Kidney tubule cell (primary cell): ENCODE data around the gene DAND5.

ENCODE experiments used
- DNase-seq: peaks from one replicate; pipeline ENCODE4 v3.0.0-alpha.2; 2018; ENCODE audit warnings: low spot score

DAND5 gene

DNA sequence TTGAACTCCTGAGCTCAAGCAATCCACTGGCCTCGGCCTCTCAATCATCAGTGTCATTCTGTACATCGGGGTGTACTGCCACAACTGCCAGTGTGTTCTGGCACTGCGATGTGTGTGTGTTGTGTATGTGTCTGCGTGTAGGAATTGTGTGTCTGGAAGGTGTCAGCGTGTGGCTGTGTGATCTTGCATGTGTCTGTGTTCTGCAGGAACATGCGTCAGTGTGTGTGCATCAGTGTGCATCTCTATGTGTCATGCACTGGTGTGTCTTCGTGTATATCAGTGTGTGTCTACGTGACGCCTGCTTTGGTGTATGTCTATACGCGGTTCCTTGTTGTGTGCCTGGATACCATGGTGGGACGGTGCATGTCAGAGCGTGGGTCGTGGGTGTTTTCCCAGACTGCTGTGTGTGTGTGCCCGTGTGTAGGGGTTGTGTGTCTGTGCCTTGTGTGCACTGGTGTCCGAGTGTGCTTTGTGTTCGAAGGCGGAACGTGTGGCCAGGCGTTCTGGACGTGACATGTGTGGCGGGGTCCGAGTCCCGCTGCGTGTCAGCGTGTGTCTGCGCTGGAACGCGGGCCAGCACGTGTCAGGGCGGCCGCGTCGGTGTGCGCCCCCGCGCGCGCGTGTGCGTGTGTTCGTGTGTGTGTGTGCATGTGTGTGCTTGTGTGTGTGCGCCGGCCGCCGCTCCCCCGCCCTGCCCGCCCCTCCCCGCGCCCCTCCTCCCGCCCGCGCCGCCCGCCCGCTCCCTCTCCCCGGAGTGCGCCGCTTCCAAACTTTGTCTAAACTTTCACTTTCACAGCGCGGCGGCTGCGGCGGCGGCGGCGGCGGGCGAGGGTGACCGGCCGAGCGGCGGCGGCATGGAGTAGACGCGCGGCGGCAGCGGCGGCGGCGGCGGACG lies 25.6 kb downstream of the DAND5 start, which contains the start of gene NFIX:
Gene NFIX, plus strand, starts transcription at position 775 of the 895 bp plus-strand sequence. CDS start 363 bp downstream, outside the sequence.
- peak; percentile 70 for DNase-seq

DNA sequence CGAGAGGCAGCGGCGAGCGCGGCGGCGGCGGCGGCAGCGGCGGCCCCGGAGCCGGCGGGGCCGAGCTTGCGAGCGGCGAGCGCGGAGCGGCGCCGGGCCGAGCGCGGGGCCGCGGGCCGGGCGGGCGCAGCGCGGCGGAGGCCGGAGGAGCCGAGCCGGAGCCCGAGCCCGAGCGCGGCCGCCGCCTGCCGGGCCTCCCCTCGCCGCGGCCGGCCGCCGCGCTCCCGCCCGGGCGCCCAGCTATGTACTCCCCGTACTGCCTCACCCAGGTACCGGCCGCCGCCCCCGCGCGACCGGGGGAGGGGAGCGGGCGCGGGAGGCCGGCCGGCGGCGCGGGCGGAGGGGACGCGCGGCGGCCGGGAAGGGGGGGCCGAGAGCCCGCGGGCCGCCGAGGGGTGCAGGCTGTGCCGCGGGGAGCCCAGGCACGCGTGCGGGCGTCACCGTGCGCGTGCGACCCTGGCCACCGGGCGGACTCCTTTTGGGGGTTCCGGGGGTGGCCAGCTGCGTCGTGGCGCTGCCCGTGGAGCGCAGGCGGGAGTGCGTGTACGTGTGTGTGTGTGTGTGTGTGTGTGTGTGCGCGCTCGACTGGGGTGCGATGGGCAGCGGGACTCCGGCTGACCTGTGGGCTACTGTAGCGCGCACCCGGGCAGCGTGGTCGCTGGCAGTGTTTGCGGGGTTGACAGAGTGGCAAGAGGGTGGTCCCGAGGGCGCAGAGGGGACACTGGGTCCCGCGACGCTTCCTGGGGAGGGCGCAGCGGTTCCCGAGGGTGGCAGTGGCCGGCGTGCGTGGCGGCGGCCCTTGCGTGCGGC lies 26.4 kb downstream of the DAND5 start:
- DNase-seq, result peak; percentile 42

DNA sequence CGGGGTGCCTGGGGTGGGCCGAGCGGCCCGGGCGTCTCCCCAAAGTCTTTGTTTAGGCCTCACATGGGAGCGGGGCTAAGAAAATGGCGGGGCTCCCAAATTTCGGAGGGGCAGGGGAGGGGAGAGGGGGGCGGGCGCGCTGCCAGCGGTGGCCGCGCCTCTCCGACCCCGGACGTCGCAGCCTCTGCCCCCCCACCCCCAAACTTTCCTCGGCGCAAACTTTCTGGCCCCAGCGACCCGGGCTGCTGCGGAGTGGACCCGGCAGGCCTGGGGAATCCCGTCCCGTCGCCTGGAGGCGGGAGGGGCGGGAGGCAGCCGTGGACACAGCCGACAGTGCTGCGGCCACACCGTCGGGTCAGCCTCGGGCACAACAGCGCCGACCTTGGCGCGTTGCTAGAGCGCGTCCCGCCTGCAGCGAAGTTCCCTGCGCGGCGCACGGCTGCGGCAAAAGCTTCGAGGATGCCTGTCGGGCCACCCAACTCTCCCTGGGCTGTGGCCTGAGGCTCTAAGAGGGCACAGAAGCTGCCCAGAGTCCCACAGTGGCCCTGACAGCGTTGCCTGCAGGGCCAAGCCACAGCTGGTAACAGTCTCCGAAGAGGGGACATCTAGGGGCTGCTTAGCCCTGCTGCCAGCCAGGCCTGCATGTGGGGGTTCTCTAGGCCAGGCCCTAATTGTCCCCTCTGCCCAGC lies 27.2 kb downstream of the DAND5 start:
- peak; percentile 26 for DNase-seq

DNA sequence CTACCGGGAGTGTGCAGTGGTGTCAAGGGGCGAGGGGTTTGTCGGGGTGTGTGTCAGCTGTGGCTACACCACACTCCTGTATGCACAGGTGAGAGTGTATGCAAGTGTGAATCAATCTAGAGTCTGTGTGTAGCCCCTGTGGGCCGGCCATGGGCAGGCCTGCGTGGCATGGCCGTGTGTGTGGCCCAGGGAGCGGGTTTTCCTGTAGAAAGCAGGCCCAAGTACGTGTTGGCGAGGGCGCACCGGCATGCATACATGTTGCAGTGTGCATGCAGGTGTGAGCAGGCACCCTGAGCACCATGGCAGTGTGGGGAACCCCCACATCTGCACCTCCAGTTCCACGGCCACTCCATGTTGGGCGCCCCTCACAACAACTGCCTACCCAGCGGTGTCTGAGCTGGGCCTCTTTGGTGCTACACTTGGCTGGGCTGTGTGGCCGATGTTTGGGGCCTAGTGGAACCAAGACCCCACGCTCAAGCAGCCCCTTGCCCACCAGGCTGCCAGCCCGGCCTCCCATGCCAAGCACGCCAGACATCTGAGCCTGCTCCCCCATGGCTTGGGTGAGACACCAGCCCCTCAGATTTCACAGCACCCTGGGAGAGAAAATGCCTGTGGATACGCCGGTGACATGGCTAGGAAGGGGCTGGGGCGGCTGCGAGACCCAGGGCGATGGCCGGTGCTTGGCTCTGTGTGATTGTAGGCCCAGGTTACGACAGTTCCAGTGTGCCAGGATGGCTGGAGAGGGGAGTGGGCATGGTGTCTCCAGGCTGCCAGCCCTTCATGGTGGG lies 28.0 kb downstream of the DAND5 start:
- no peak for DNase-seq

DNA sequence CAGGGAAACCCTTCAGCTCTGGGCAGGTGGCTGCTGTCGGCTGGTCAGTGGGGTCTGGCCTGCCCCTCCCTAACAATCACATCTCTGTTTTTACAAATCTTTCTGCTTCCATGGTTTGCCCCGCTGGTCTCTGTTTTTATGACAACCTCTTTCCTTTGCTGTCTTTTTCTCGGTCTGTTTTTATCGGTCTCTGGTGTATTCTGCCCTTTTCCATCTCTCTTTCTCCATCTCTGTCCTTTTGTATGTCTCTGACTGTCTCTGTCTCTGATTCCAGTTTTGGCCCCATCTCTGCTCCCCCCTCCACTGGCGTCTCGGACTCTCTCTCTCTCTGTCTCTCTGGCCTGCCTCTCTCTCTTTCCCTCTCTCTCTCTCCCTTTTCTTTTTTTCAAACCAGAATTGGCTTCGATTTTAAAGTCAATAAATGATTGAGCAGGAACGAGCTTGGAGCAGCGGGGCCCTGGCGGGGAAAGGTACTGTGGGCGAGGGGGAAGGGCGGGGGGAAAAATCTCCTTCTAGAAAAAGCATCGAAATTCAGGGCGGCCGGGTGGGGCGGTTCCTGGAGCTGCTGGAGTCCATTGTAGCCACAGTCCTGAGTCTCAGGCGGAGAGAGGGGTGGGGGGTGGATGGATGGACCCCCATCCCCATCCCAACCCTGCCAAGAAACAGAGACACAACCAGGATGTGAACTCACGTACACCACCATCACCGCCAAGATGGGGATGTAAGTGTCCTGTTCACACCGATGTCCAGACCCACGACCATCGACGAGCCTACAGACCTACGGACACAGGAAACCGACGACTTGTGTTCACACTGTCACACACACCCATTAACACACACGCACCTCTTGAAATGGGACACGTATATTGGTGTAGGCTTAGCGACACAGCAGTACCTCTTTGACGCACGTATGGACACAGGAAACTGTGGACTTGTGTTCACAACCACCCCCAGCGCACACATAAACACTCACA lies 28.9 kb downstream of the DAND5 start:
- DNase-seq, result no peak

DNA sequence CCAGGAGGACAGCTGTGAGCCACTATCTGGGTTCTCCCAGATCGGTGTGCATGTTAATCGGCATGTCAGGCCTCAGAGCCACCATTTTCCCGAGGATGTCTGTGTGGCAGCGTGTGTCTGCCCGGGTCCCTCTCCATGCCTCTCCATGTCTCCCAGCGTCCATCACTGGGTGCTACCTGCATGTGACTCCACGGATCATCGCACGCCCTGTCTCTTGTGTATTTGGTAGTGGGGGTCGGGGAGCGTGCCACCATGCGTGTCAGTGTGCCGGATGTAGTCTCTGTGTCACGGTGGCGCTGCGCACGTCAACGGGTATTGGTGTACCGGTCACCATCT lies 31.8 kb downstream of the DAND5 start:
- no peak for DNase-seq

DNA sequence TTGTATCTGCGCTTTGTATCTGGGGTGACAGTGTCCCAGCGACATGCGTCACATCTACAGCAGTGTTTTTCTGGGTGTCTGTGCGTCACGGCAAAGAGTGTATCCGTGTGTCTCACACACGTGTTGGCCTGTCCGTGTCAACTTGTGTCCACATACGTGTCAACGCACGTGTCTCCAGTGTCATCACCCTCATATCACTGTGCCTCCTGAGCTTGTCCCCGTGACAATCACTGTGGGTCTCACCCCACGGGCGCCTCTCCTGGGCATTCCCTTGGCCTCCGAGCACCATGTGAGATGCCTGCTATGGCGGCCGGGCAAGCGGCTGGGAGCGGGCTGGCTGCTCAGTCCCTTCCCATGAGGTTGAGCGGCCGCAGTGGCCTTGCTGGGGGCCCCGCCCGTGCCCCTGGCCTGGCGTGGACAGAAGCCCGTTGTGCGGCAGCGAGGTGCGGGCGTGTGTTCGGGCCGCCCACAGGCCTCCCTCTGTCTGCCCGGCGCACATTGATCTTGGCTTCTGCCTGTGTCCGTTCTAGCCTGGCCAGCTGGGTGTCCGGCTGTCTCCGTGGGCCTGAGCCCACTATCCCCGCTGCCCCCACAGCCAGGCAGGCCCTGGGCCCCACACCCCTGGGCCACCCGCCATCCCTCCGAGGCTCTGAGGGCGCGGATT lies 32.3 kb downstream of the DAND5 start:
- no peak for DNase-seq

DNA sequence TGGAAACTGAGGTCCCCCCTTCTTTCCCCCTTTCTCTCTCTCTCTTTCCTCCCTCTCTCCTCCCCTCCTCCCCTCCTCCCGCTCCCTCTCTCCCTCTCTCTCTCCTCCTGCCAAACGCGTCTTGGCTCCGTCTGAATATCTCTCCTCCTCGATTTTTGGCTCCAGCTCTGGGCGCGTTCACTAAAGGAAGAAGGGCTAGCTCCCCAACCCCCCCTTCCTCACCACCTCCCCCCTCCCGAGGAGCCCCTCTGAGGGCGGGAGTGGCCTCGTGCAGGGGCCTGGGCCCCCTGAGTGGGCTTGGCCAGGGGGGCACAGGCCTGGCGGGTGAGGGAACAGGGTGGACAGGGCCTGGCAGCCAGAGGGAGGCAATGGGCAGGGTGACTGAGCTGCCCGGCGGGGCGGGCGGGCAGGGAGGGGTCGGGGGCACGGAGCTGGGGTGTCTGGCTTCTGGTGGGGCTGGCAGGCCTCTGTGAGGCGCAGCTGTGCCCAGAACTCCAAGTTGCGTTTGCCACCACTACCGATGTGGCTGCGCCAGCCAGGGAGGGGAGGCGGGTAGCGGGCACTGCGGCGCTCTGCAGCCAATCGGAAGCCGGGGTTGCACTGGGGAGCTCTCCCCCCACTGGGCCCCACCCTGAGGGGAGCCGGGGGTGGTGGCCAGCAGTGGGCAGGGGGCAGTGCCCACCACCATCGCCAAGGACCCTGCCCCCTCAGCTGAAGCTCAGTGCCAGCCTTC lies 33.0 kb downstream of the DAND5 start:
- DNase-seq, result no peak

DNA sequence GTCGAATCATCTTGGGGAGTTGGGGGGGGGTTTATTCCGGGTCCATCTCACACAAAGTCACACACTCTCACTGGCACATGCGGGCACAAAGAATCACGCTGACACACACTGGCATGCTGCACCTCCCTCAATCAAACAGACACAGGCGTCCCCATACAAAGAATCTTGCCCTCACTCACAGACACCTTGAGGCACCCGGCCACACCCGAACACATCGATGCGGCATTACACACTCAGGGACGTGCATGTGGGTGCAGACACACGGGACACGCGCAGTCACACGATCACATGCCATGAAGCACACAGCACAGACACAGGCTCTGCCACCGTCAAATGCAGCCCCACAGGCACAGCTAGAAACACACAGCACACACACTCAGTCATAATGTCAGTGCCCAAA lies 33.7 kb downstream of the DAND5 start:
- DNase-seq, result no peak

DNA sequence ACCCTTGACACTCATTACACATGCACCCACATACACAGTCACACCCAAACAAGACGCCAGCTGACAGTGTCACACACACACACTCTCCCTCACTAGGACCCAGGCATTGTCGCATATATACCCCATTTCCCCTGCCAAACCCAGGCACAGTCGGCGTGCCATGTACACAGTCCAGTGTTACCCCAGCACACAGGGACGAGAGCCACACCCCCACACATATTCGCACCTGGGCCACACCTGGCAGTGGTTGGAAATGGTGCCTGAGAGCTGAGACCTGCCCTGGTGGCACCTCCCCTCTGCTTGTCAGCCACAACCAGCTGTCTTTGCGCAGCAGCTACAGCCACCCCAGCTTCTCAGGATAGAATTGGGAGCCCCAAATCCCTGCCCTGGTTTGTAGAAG lies 34.9 kb downstream of the DAND5 start:
- DNase-seq, result no peak

DNA sequence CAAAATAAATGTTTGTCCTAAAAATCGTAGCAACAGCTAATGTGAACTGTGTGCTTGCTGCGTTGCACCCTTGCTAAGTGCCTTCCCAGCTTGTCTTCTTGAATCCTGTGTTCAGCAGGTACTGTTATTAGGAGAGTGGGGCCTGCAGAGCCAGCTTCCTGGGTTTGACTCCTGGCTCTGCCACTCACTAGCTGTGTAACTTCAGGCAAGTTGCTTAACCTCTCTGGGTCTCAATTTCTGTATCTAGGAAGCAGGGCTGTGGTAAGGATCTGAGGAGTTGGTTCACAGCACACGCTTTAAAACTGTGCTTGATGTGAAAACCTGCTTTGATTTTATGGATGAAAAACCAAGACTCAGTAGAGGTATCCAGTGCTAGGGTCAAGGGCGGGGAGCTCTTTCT lies 35.9 kb downstream of the DAND5 start:
- no peak for DNase-seq

DNA sequence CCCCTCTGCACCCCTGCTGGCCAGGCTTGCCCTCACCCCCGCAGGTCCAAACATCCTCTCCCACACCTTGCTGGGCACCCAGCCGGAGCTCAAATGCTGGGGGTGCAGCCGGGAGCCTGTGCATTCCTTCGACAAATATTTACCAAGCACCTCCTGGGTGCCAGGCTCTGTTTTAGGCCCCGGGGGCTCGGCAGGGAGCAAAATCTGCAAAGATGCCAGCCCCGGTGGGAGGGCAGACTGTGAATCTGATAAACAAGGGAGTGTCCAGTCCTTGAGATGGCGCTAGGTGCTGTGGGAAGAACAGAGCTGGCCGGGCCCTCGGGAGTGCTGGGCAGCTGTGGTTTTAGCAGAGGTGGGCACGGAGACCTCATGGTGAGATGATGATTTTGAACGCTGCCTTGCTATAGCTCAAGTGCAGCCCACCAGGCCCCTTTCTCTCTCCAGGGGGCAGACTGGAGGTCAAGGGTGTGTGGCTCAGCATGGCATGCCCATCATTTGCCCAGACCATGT lies 36.5 kb downstream of the DAND5 start:
- no peak for DNase-seq

DNA sequence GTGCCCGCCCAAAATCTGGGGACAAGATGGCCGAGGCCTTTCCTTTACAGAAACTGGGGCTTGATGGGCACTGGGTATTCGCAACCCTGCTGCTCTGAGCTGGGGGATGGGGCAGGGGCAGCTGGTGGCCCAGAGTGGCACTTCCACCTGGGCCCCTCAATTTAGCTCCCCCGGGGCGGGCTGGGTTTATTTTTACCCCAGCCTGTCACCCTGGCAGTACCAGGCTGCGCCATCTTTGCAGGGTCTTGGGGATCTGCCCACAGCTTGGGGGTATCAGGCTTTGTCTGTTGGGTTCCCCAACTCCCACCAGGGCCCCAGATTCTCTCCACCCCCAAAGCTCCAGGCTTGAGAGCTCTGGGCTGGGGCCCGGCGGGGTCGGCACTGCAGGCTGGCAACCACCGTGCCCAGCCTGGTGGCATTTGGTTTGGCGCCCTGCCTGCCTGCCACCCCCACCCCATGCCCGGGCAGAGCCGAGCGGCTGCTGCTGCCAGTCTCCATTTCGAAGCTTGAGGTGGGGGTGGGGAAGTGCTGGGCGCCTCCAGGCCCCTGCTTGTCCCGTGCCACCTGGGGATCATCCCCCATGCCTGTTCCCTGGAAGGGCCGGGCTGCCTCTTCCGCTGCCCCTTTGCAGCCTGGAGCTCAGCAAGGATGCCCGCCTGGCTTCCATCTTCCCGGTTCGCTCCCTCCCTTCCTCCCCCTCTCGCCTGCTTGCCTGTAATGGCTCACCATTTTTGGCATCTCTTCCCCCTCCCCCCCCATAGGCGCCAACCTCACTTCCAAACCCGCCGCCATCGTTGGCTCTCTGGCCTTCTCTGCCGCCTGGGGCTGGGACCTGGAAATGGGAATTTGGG lies 37.3 kb downstream of the DAND5 start:
- DNase-seq, result no peak

DNA sequence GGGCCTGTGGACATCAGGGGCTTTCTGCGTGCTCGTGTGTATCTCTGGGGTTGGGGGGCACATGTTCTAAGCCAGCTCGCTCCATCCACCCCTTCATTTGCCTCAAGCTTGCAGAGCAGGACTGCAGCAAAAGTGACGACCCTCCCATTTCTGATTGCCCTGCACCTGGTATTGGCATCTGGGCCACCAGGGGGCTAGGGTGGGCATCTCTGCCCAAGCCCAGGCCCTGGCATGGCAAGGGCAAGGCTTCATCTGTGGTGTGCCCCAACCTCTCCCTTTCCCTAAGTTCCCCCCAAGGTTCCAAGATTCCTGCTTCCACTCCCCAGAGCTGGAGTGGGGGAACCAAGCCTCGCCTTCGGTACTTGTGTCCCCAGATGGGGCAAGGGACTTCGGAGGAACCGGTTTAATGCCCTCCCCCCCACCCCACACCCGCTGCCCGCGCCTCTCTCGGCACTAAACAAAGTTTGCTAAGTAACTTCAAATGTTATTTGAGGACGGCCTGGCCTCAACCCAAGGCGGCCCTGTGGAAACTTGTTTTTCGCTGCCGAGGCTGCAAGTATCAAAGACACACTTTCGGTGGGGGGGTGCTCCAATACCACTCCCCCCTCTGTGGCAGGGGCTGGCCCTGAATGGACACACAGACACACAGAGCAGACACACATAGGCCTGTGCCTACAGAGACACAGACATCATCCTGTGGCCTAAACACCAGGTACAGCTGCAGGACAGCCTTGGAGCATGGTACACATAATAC lies 38.1 kb downstream of the DAND5 start:
- DNase-seq, result no peak

DNA sequence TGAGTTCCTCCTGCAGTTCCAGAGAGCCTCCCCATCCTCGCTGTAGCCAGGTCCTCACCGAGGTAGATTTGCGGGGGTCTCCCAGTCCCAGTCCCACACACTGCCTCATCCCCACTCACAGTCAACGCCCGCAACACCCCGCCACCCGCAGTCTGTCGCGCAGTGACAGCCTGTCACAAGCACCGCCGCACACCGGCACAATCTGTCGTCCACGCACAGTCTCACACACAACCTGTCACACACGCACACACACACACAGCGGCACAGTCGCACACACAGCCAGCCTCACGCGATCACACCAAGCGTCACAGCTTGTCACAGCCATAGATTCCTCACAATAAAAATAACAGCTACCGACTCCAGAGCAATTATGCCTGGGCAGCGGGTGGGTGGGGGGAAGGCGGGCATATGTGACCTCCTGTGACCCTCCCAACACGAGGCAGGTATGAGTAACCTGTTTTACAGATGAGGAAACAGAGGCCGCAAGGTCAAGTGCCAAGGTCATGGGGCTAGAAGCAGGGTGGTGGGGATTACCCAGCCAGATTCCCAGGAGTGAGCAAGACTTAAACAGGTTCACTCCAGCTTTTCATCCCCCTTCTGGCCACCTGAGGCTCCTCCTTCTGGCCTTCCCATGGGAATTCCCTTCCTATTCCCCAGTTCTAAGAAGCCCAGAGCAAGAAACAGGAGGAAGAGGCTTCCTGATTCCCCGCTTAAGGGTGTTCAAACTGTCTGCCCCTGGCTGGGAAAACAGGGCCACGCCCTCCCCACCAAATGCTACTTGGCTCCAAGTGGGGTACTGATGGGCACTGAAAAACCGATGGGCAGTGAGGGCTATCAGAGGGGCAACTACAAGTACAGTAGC lies 39.8 kb downstream of the DAND5 start:
- peak; percentile 76 for DNase-seq
